Measurements from ENCODE around the gene TMEM131L.

DNA sequence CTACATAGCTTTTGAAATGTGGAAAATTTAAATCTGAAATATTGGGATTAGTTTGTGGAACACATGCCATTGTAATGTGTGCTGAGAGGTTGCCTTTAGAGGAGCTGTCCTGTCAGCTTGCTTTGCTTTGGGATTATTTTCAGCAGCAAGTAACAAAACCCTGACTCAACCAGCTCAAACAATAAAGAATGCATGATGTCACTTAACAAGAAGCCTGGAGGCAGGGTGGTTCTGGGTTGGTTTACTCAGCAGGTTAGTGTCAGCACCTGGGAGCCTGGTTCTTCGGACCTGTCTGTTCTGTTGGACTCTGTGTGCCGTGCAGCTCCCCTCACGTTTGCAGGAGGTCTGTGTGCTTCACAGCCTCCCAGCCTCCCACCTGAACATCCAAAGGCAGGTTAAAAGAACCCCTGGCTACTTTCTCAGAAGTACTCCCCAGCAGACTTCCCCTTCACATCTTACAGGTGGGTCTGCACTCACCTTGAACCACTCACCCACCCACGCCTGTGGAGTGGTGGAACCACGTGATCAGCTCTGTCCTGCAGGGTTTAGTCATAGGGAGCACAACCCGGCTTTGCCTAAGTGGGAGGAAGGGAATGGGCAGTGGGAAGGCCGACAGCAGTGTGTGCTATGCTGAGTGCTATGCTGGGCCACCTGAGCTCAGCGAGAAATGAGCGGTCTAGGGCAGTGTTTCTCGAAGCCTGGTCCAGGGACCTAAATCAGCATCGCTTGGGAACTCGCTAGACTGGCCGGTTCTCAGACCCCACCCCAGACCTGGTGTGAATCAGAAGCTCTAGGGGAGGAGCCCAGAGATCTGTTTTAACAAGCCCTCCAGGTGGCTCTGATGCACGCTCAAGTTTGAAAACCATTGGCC lies 20.4 kb downstream of the TMEM131L start:
- TF ChIP-seq, protein P1, sequence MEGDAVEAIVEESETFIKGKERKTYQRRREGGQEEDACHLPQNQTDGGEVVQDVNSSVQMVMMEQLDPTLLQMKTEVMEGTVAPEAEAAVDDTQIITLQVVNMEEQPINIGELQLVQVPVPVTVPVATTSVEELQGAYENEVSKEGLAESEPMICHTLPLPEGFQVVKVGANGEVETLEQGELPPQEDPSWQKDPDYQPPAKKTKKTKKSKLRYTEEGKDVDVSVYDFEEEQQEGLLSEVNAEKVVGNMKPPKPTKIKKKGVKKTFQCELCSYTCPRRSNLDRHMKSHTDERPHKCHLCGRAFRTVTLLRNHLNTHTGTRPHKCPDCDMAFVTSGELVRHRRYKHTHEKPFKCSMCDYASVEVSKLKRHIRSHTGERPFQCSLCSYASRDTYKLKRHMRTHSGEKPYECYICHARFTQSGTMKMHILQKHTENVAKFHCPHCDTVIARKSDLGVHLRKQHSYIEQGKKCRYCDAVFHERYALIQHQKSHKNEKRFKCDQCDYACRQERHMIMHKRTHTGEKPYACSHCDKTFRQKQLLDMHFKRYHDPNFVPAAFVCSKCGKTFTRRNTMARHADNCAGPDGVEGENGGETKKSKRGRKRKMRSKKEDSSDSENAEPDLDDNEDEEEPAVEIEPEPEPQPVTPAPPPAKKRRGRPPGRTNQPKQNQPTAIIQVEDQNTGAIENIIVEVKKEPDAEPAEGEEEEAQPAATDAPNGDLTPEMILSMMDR (IDR thresholded peaks at IDR 0.05; ENCODE audit: low read length): no peak
- TF ChIP-seq EZH2phosphoT487 (IDR thresholded peaks at IDR 0.05; ENCODE audit: low read length) (no peak), EZH2 (optimal IDR thresholded peaks at IDR 0.05; ENCODE audit: low read depth, low read length) (no peak)
